GM12878 (cell line): ENCODE data around the gene SLC9C2. TPM values are rescaled to one million over a fixed set of nuclear protein-coding genes. Genes with fewer than 3 reads are reported as not detected.

Experiments
- ATAC-seq: fragments of 200-7000 bp; cut with Tn5 transposase; 3 replicates; pipeline ENCODE4 v1.9.1; 2020; ENCODE audit warnings: mild to moderate bottlenecking, moderate library complexity
- BruUV-seq: library from RNA; stranded (reverse); fragments of 400-500 nt; replicated peaks from 2 replicates; lab custom pipeline; 2021; lab: Mats Ljungman, UMichigan
- CTCF ChIA-PET: fragments of 300-600 bp; sonication (Branson Sonifier 250); formaldehyde crosslinking; extraction: SDS; loops from one replicate; lab custom pipeline; 2021; ENCODE audit warnings: inconsistent platforms; lab: Yijun Ruan, JAX
- POLR2A ChIA-PET: fragments of 350-600 bp; formaldehyde crosslinking; extraction: SDS; loops from one replicate; lab custom pipeline; 2021; ENCODE audit warnings: inconsistent platforms; lab: Charles Lee
- RAD21 ChIA-PET: fragments of 300-600 bp; sonication (Branson Sonifier 250); formaldehyde crosslinking; loops from one replicate; lab custom pipeline; 2023; ENCODE audit warnings: antibody characterized with exemption; ENCODE audit not compliant: unreplicated experiment; lab: Charles Lee
- SMC1A ChIA-PET: fragments of 300-600 bp; sonication (Branson Sonifier 250); formaldehyde crosslinking; loops from one replicate; lab custom pipeline; 2023; ENCODE audit not compliant: unreplicated experiment, uncharacterized antibody; lab: Charles Lee
- DNase-seq: peaks from one replicate; pipeline ENCODE4 v3.0.0-alpha.2; 2011; ENCODE audit warnings: low read depth, low spot score
- FAIRE-seq: peaks from 3 replicates; lab custom pipeline; 2011; peaks lifted over from hg19 to GRCh38; lab: Jason Lieb, UNC
- H2AFZ ChIP-seq: 2 replicates; pipeline ENCODE4 v1.6.0; 2011; ENCODE audit warnings: low read depth, low read length, control low read depth; ENCODE audit not compliant: control insufficient read depth
- H3K27ac ChIP-seq: 2 replicates; pipeline ENCODE4 v1.5.1; 2011; ENCODE audit warnings: control low read depth; ENCODE audit not compliant: control insufficient read depth, insufficient read depth
- H3K27me3 ChIP-seq, 2 experiments: replicated peaks in 1 of 2; 2 replicates each; pipeline versions ENCODE4 v1.6.0 to v1.6.1; 2011; ENCODE audit warnings: low read length in 1 of 2; ENCODE audit not compliant: control insufficient read depth in 2 of 2, insufficient read depth in 2 of 2
- H3K36me3 ChIP-seq, 2 experiments: 2 replicates each; pipeline ENCODE4 v1.5.1; 2011; ENCODE audit warnings: low read length in 1 of 2; ENCODE audit not compliant: control insufficient read depth in 2 of 2, insufficient read depth in 2 of 2
- H3K4me1 ChIP-seq: 2 replicates; pipeline ENCODE4 v1.6.1; 2011; ENCODE audit warnings: mild to moderate bottlenecking, low read length, moderate library complexity, mixed read lengths; ENCODE audit not compliant: control insufficient read depth, insufficient read depth
- H3K4me2 ChIP-seq: 2 replicates; pipeline ENCODE4 v1.6.0; 2011; ENCODE audit warnings: control low read depth; ENCODE audit not compliant: control insufficient read depth, insufficient read depth
- H3K4me3 ChIP-seq: fragments of 200-600 bp; sonication (generic); 2 replicates; pipeline ENCODE4 v1.5.1; 2016
- H3K79me2 ChIP-seq: 2 replicates; pipeline ENCODE4 v1.6.0; 2011; ENCODE audit warnings: low read length; ENCODE audit not compliant: control insufficient read depth, insufficient read depth
- H3K9ac ChIP-seq: 2 replicates; pipeline ENCODE4 v1.8.0; 2011; ENCODE audit warnings: low read length, control low read depth, mixed read lengths; ENCODE audit not compliant: control insufficient read depth, insufficient read depth
- H3K9me3 ChIP-seq: replicated peaks from 3 replicates; pipeline ENCODE4 v1.5.1; 2011; ENCODE audit warnings: mild to moderate bottlenecking, low read length; ENCODE audit not compliant: control insufficient read depth, insufficient read depth
- H4K20me1 ChIP-seq: 2 replicates; pipeline ENCODE4 v1.6.0; 2011; ENCODE audit not compliant: control insufficient read depth, insufficient read depth
- EP300 ChIP-seq, 2 experiments: fragments of 150-350 bp in 1 of 2; IDR thresholded peaks; 2 replicates each; pipeline ENCODE4 v1.6.1; 2011 to 2012; ENCODE audit warnings: low read depth in 2 of 2, low read length in 2 of 2, borderline replicate concordance in 1 of 2, improper control_type of control experiment in 1 of 2, inconsistent platforms in 1 of 2; ENCODE audit not compliant: control insufficient read depth in 1 of 2
- POU2F2 ChIP-seq: IDR thresholded peaks from 3 replicates; pipeline ENCODE4 v1.6.1; 2011; ENCODE audit warnings: low read depth, mild to moderate bottlenecking, low read length, borderline replicate concordance
- USF1 ChIP-seq: IDR thresholded peaks from 2 replicates; pipeline ENCODE4 v1.6.1; 2011; ENCODE audit warnings: borderline replicate concordance, low read depth, mild to moderate bottlenecking, moderate library complexity, mixed read lengths, low read length; ENCODE audit not compliant: insufficient read depth; ENCODE audit errors: extremely low read length
- ZBTB4 ChIP-seq: fragments of 450-650 bp; formaldehyde crosslinking; IDR thresholded peaks from 2 replicates; pipeline ENCODE4 v1.4.0; 2022; ENCODE audit warnings: mild to moderate bottlenecking, moderate library complexity
- WGBS: methylation state at CpG from one replicate; pipeline ENCODE4 v1.1.6; 2016; ENCODE audit warnings: low lambda C conversion rate; ENCODE audit not compliant: insufficient replicate concordance, insufficient coverage; ENCODE audit errors: missing lambda C conversion rate; 5-methylcytosine and 5-hydroxymethylcytosine counted together
- in situ Hi-C: fragments of 300-500 bp; cut with MboI; formaldehyde crosslinking; loops from 9 replicates; pipeline ENCODE4 v1.14.3; 2018; ENCODE audit warnings: mixed read lengths
- intact Hi-C: fragments of 100-400 bp; cut with micrococcal nuclease; formaldehyde crosslinking; loops from one replicate; pipeline ENCODE4 v1.14.2; 2022; ENCODE audit not compliant: unreplicated experiment
- polyA plus RNA-seq, 11 experiments: library from polyadenylated mRNA; depleted of rRNA in 4 of 11; unstranded in 6 of 11; stranded (reverse) in 5 of 11; fragments of >200 nt; fragmentation: Nextera tagmentation in 4 of 11; fragmentation: Illumina TruSeq in 1 of 11; extraction: Ambion mirVana in 4 of 11; extraction: Trizol in 1 of 11; gene quantifications; 1 replicate in 1 of 11; 2 replicates in 10 of 11; pipeline versions ENCODE4 v1.2.1 to v1.2.3, GENCODE V29; 2011 to 2016; ENCODE audit warnings: inconsistent platforms in 2 of 11, missing spikeins in 2 of 11, low read depth in 1 of 11
- total RNA-seq, 4 experiments: library from RNA; depleted of rRNA in 3 of 4; stranded (reverse); fragments of >200 nt in 3 of 4; fragmentation: Illumina TruSeq in 1 of 4; extraction: Trizol in 1 of 4; gene quantifications; 2 replicates each; pipeline versions ENCODE4 v1.2.1 to v1.2.3, GENCODE V29; 2013 to 2021
- TF ChIP-seq, protein P1 (sequence below): fragments of 450-650 bp; formaldehyde crosslinking; IDR thresholded peaks from 2 replicates; pipeline ENCODE4 v1.4.0; 2020; ENCODE audit warnings: mild to moderate bottlenecking, moderate library complexity

Gene SLC9C2
- total and polyA plus RNA-seq, 10 of the 15 experiments (the other 5 are each of a cell fraction or from before 2014, with no cell fraction given): not detected

DNA sequence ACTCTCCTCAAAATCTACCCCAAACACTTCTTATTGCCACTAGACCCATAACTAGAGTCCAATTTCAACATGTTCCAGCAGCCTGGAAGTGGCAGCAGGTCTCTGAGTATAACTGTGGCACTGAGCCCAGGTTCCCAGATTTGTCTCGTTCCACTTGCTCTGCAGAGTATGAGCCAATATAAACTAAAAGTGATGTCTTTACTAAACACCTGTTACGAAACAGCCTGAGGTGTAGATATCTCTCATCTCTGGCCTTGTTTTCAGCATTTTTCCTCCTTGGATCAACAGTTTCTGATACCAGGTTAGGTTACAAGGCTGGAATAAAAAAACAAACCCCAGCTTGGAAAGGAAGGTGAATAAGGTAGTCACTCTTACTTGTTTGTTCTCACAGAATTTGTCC lies 150.9 kb downstream of the SLC9C2 start:
- FAIRE-seq (no peak), DNase-seq (no peak), ATAC-seq (no peak)
- H3K79me2 ChIP-seq: no peaks in the 10 kb centered on the region
- in situ Hi-C loops: no loop called here
- peaks cover 3% of the 10 kb centered on the region; the same call in 1 of the 3 replicates for H3K9me3 ChIP-seq
- H4K20me1 ChIP-seq: no peaks in the 10 kb centered on the region
- ChIA-PET CTCF (interaction anchor here (1.8 kb wide), 1 partner anchor 24 kb away, joined by 3 read pairs; no protein-coding TSS in a partner anchor), RAD21 (no interaction called here), SMC1A (interaction anchor here (1.8 kb wide), 1 partner anchor 29 kb away, joined by 5 read pairs; no protein-coding TSS in a partner anchor), POLR2A (no interaction called here)
- H3K4me1 ChIP-seq: no peaks in the 10 kb centered on the region; the same call in 1 of the 2 replicates
- H3K27me3 ChIP-seq: no peaks in the 10 kb centered on the region
- no peak overlapping the region for H2AFZ ChIP-seq
- WGBS: 100% methylated on average over 2 of the region's 2 CpGs
- no peak for TF ChIP-seq ZBTB4 (CRISPR knock-in tag)
- TF ChIP-seq EP300 (IDR thresholded peaks at IDR 0.05; ENCODE audit: borderline replicate concordance in 1 of 2, control insufficient read depth in 1 of 2, low read depth in 2 of 2, low read length in 2 of 2): no peak
- TF ChIP-seq, protein P1, sequence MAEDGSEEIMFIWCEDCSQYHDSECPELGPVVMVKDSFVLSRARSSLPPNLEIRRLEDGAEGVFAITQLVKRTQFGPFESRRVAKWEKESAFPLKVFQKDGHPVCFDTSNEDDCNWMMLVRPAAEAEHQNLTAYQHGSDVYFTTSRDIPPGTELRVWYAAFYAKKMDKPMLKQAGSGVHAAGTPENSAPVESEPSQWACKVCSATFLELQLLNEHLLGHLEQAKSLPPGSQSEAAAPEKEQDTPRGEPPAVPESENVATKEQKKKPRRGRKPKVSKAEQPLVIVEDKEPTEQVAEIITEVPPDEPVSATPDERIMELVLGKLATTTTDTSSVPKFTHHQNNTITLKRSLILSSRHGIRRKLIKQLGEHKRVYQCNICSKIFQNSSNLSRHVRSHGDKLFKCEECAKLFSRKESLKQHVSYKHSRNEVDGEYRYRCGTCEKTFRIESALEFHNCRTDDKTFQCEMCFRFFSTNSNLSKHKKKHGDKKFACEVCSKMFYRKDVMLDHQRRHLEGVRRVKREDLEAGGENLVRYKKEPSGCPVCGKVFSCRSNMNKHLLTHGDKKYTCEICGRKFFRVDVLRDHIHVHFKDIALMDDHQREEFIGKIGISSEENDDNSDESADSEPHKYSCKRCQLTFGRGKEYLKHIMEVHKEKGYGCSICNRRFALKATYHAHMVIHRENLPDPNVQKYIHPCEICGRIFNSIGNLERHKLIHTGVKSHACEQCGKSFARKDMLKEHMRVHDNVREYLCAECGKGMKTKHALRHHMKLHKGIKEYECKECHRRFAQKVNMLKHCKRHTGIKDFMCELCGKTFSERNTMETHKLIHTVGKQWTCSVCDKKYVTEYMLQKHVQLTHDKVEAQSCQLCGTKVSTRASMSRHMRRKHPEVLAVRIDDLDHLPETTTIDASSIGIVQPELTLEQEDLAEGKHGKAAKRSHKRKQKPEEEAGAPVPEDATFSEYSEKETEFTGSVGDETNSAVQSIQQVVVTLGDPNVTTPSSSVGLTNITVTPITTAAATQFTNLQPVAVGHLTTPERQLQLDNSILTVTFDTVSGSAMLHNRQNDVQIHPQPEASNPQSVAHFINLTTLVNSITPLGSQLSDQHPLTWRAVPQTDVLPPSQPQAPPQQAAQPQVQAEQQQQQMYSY: no peak
- no peak for TF ChIP-seq POU2F2
- TF ChIP-seq USF1: no peak
- H3K36me3 ChIP-seq: no peaks in the 10 kb centered on the region; a peak in 1 of 4 replicates
- intact Hi-C loops: no loop called here
- H3K4me2 ChIP-seq: no peak overlapping the region
- H3K27ac ChIP-seq: no peak overlapping the region
- H3K4me3 ChIP-seq: no peak overlapping the region
- no peak overlapping the region for H3K9ac ChIP-seq
- BruUV-seq: no TSS peak

Other genes starting within 250 kb of the SLC9C2 start
- gene PRDX6, start 125.7 kb downstream of the SLC9C2 start, total RNA-seq (2014; rRNA removed): 98.7 and 102 TPM in 2 replicates
- 105 and 110 TPM in 2 replicates for gene PRDX6, start 125.7 kb downstream of the SLC9C2 start, total RNA-seq (2014; rRNA removed; fragmentation: Illumina TruSeq; extraction: Trizol)
- 121 and 122 TPM in 2 replicates for gene PRDX6, start 125.7 kb downstream of the SLC9C2 start, total RNA-seq (2021)
- gene PRDX6, start 125.7 kb downstream of the SLC9C2 start, polyA plus RNA-seq (2011; rRNA removed): 145 and 151 TPM in 2 replicates
- 130 and 143 TPM in 2 replicates for gene PRDX6, start 125.7 kb downstream of the SLC9C2 start, polyA plus RNA-seq (2014; fragmentation: Illumina TruSeq; extraction: Trizol)
- 100 to 1,000 TPM; 204 to 230 TPM for gene PRDX6, start 125.7 kb downstream of the SLC9C2 start, polyA plus RNA-seq (2014; fragmentation: Nextera tagmentation; extraction: Ambion mirVana)
- 70.7 and 73.8 TPM in 2 replicates for gene PRDX6, start 125.7 kb downstream of the SLC9C2 start, polyA plus RNA-seq (2014; rRNA removed)
- gene PRDX6, start 125.7 kb downstream of the SLC9C2 start, polyA plus RNA-seq (2016; fragmentation: Nextera tagmentation; extraction: Ambion mirVana): 100 to 1,000 TPM; 147 to 162 TPM
- not detected in 2 replicates for gene TEX50, start 32.3 kb upstream of the SLC9C2 start, total RNA-seq (2014; rRNA removed)
- not detected in 2 replicates for gene TEX50, start 32.3 kb upstream of the SLC9C2 start, total RNA-seq (2014; rRNA removed; fragmentation: Illumina TruSeq; extraction: Trizol)
- gene TEX50, start 32.3 kb upstream of the SLC9C2 start, total RNA-seq (2021): not detected in 2 replicates
- not detected in 2 replicates for gene TEX50, start 32.3 kb upstream of the SLC9C2 start, polyA plus RNA-seq (2011; rRNA removed)
- gene TEX50, start 32.3 kb upstream of the SLC9C2 start, polyA plus RNA-seq (2014; fragmentation: Illumina TruSeq; extraction: Trizol): not detected in 2 replicates
- not detected for gene TEX50, start 32.3 kb upstream of the SLC9C2 start, polyA plus RNA-seq (2014; fragmentation: Nextera tagmentation; extraction: Ambion mirVana)
- gene TEX50, start 32.3 kb upstream of the SLC9C2 start, polyA plus RNA-seq (2014; rRNA removed): not detected in 2 replicates
- not detected for gene TEX50, start 32.3 kb upstream of the SLC9C2 start, polyA plus RNA-seq (2016; fragmentation: Nextera tagmentation; extraction: Ambion mirVana)
- gene ANKRD45, start 66.8 kb upstream of the SLC9C2 start, total RNA-seq (2014; rRNA removed): not detected in 2 replicates
- not detected in 2 replicates for gene ANKRD45, start 66.8 kb upstream of the SLC9C2 start, total RNA-seq (2014; rRNA removed; fragmentation: Illumina TruSeq; extraction: Trizol)
- not detected in 2 replicates for gene ANKRD45, start 66.8 kb upstream of the SLC9C2 start, total RNA-seq (2021)
- gene ANKRD45, start 66.8 kb upstream of the SLC9C2 start, polyA plus RNA-seq (2011; rRNA removed): 0.06 and 0.14 TPM in 2 replicates
- 0.04 TPM in 1 of 2 replicates, not detected in the other for gene ANKRD45, start 66.8 kb upstream of the SLC9C2 start, polyA plus RNA-seq (2014; fragmentation: Illumina TruSeq; extraction: Trizol)
- gene ANKRD45, start 66.8 kb upstream of the SLC9C2 start, polyA plus RNA-seq (2014; fragmentation: Nextera tagmentation; extraction: Ambion mirVana): under 1 TPM in 1 of 2 experiments, not detected in 1; 0.13 TPM
- gene ANKRD45, start 66.8 kb upstream of the SLC9C2 start, polyA plus RNA-seq (2014; rRNA removed): not detected in 2 replicates
- gene ANKRD45, start 66.8 kb upstream of the SLC9C2 start, polyA plus RNA-seq (2016; fragmentation: Nextera tagmentation; extraction: Ambion mirVana): under 1 TPM; 0.09 to 0.15 TPM
- gene KLHL20, start 111.9 kb upstream of the SLC9C2 start, total RNA-seq (2014; rRNA removed): 9.0 and 9.2 TPM in 2 replicates
- gene KLHL20, start 111.9 kb upstream of the SLC9C2 start, total RNA-seq (2014; rRNA removed; fragmentation: Illumina TruSeq; extraction: Trizol): 11.0 and 11.3 TPM in 2 replicates
- gene KLHL20, start 111.9 kb upstream of the SLC9C2 start, total RNA-seq (2021): 12.5 and 14.0 TPM in 2 replicates
- 12.7 and 14.3 TPM in 2 replicates for gene KLHL20, start 111.9 kb upstream of the SLC9C2 start, polyA plus RNA-seq (2011; rRNA removed)
- gene KLHL20, start 111.9 kb upstream of the SLC9C2 start, polyA plus RNA-seq (2014; fragmentation: Illumina TruSeq; extraction: Trizol): 12.0 and 13.1 TPM in 2 replicates
- 1 to 10 TPM; 3.8 to 5.8 TPM for gene KLHL20, start 111.9 kb upstream of the SLC9C2 start, polyA plus RNA-seq (2014; fragmentation: Nextera tagmentation; extraction: Ambion mirVana)
- gene KLHL20, start 111.9 kb upstream of the SLC9C2 start, polyA plus RNA-seq (2014; rRNA removed): 8.6 and 9.1 TPM in 2 replicates
- gene KLHL20, start 111.9 kb upstream of the SLC9C2 start, polyA plus RNA-seq (2016; fragmentation: Nextera tagmentation; extraction: Ambion mirVana): 10 to 100 TPM in 1 of 2 experiments, 1 to 10 TPM in 1; 7.0 to 10.8 TPM
- 32.0 and 36.3 TPM in 2 replicates for gene DARS2, start 221.6 kb upstream of the SLC9C2 start, total RNA-seq (2014; rRNA removed)
- gene DARS2, start 221.6 kb upstream of the SLC9C2 start, total RNA-seq (2014; rRNA removed; fragmentation: Illumina TruSeq; extraction: Trizol): 40.6 and 41.6 TPM in 2 replicates
- gene DARS2, start 221.6 kb upstream of the SLC9C2 start, total RNA-seq (2021): 32.7 and 35.4 TPM in 2 replicates
- gene DARS2, start 221.6 kb upstream of the SLC9C2 start, polyA plus RNA-seq (2011; rRNA removed): 65.9 and 80.4 TPM in 2 replicates
- gene DARS2, start 221.6 kb upstream of the SLC9C2 start, polyA plus RNA-seq (2014; fragmentation: Illumina TruSeq; extraction: Trizol): 50.4 and 60.4 TPM in 2 replicates
- 10 to 100 TPM; 23.9 to 25.2 TPM for gene DARS2, start 221.6 kb upstream of the SLC9C2 start, polyA plus RNA-seq (2014; fragmentation: Nextera tagmentation; extraction: Ambion mirVana)
- gene DARS2, start 221.6 kb upstream of the SLC9C2 start, polyA plus RNA-seq (2014; rRNA removed): 29.4 and 34.0 TPM in 2 replicates
- gene DARS2, start 221.6 kb upstream of the SLC9C2 start, polyA plus RNA-seq (2016; fragmentation: Nextera tagmentation; extraction: Ambion mirVana): 10 to 100 TPM; 64.2 to 69.7 TPM
- gene CENPL, start 221.8 kb upstream of the SLC9C2 start, total RNA-seq (2014; rRNA removed): 27.6 and 31.0 TPM in 2 replicates
- 25.8 and 32.1 TPM in 2 replicates for gene CENPL, start 221.8 kb upstream of the SLC9C2 start, total RNA-seq (2014; rRNA removed; fragmentation: Illumina TruSeq; extraction: Trizol)
- 16.5 and 19.3 TPM in 2 replicates for gene CENPL, start 221.8 kb upstream of the SLC9C2 start, total RNA-seq (2021)
- gene CENPL, start 221.8 kb upstream of the SLC9C2 start, polyA plus RNA-seq (2011; rRNA removed): 21.2 and 28.6 TPM in 2 replicates
- gene CENPL, start 221.8 kb upstream of the SLC9C2 start, polyA plus RNA-seq (2014; fragmentation: Illumina TruSeq; extraction: Trizol): 20.8 and 20.9 TPM in 2 replicates
- gene CENPL, start 221.8 kb upstream of the SLC9C2 start, polyA plus RNA-seq (2014; fragmentation: Nextera tagmentation; extraction: Ambion mirVana): 10 to 100 TPM; 14.9 to 26.7 TPM
- 19.6 and 22.4 TPM in 2 replicates for gene CENPL, start 221.8 kb upstream of the SLC9C2 start, polyA plus RNA-seq (2014; rRNA removed)
- 10 to 100 TPM; 26.5 to 26.7 TPM for gene CENPL, start 221.8 kb upstream of the SLC9C2 start, polyA plus RNA-seq (2016; fragmentation: Nextera tagmentation; extraction: Ambion mirVana)